CD14-positive monocyte (primary cell): ENCODE results near the gene CAMK2A. TPM values are rescaled to one million over a fixed set of nuclear protein-coding genes. Genes with fewer than 3 reads are reported as not detected.

Experiments used
- DNase-seq, 3 donors: peaks; one replicate each; pipeline ENCODE4 v3.0.0-alpha.2; 2011 to 2022
- H2AFZ ChIP-seq: 2 replicates; pipeline ENCODE4 v1.6.0; 2012; ENCODE audit warnings: mild to moderate bottlenecking, low read depth, low read length, inconsistent platforms; ENCODE audit not compliant: insufficient read depth, poor library complexity, severe bottlenecking
- H3K27ac ChIP-seq, 2 donors: 1 replicate in 1 of 2; 2 replicates in 1 of 2; pipeline ENCODE4 v1.5.1; 2012 to 2013; ENCODE audit warnings: low read length in 2 of 2, control low read depth in 1 of 2, inconsistent platforms in 1 of 2, low read depth in 1 of 2, mild to moderate bottlenecking in 1 of 2
- H3K27me3 ChIP-seq, 2 donors: one replicate each; pipeline versions ENCODE4 v1.6.0 to v1.6.1; 2011 to 2013; ENCODE audit warnings: low read length in 2 of 2; ENCODE audit not compliant: control insufficient read depth in 2 of 2, insufficient read depth in 2 of 2
- H3K36me3 ChIP-seq, 2 donors: replicated peaks in 1 of 2; 1 replicate in 1 of 2; 2 replicates in 1 of 2; pipeline versions ENCODE4 v1.5.1 to v1.6.1; 2012 to 2013; ENCODE audit warnings: low read length in 2 of 2, control low read depth in 1 of 2, inconsistent platforms in 1 of 2, mild to moderate bottlenecking in 1 of 2; ENCODE audit not compliant: insufficient read depth in 2 of 2, control insufficient read depth in 1 of 2
- H3K4me1 ChIP-seq, 2 donors: 1 replicate in 1 of 2; 2 replicates in 1 of 2; pipeline versions ENCODE4 v1.5.1 to v1.6.1; 2012 to 2013; ENCODE audit warnings: low read length in 2 of 2, control low read depth in 1 of 2, inconsistent platforms in 1 of 2, mild to moderate bottlenecking in 1 of 2, moderate library complexity in 1 of 2; ENCODE audit not compliant: insufficient read depth in 2 of 2, control insufficient read depth in 1 of 2
- H3K4me2 ChIP-seq: replicated peaks from 2 replicates; pipeline ENCODE3; 2012; ENCODE audit warnings: low read length, moderate library complexity, mild to moderate bottlenecking; ENCODE audit not compliant: poor library complexity, severe bottlenecking; ENCODE audit errors: extremely low read depth
- H3K4me3 ChIP-seq, 3 experiments: fragments of 200-600 bp in 1 of 3; sonication (generic) in 1 of 3; replicated peaks in 1 of 3; 1 replicate in 2 of 3; 2 replicates in 1 of 3; pipeline ENCODE4 v1.5.1; 2011 to 2013; ENCODE audit warnings: low read length in 3 of 3, mild to moderate bottlenecking in 3 of 3, control low read depth in 2 of 3, low read depth in 2 of 3, inconsistent platforms in 1 of 3, moderate library complexity in 1 of 3
- H3K79me2 ChIP-seq: 2 replicates; pipeline ENCODE4 v1.6.0; 2012; ENCODE audit warnings: mild to moderate bottlenecking, control low read depth, inconsistent platforms, low read length, moderate library complexity; ENCODE audit not compliant: insufficient read depth
- H3K9ac ChIP-seq: 2 replicates; pipeline ENCODE4 v1.6.0; 2017; ENCODE audit warnings: low read length, mild to moderate bottlenecking; ENCODE audit not compliant: insufficient read depth, poor library complexity, severe bottlenecking
- H3K9me3 ChIP-seq, 2 donors: replicated peaks in 1 of 2; 1 replicate in 1 of 2; 2 replicates in 1 of 2; pipeline versions ENCODE4 v1.5.1 to v1.6.1; 2012 to 2013; ENCODE audit warnings: low read length in 2 of 2, control low read depth in 1 of 2; ENCODE audit not compliant: control insufficient read depth in 1 of 2, insufficient read depth in 1 of 2
- H4K20me1 ChIP-seq: 2 replicates; pipeline ENCODE4 v1.6.0; 2012; ENCODE audit warnings: mild to moderate bottlenecking, low read length, control low read depth, moderate library complexity; ENCODE audit not compliant: insufficient read depth
- H3K27ac Mint-ChIP-seq, 7 donors: one replicate each; pipeline ENCODE4 v1.8.0; 2020; ENCODE audit warnings: mild to moderate bottlenecking in 7 of 7, mixed read lengths in 7 of 7, moderate library complexity in 6 of 7, inconsistent platforms in 2 of 7
- H3K27me3 Mint-ChIP-seq, 3 donors: one replicate each; pipeline ENCODE4 v1.8.0; 2021 to 2022; ENCODE audit warnings: low read depth in 3 of 3, mild to moderate bottlenecking in 3 of 3, mixed read lengths in 3 of 3, moderate library complexity in 3 of 3, inconsistent platforms in 1 of 3
- H3K36me3 Mint-ChIP-seq, 2 donors: one replicate each; pipeline ENCODE4 v1.8.0; 2020; ENCODE audit warnings: mixed read lengths in 2 of 2, inconsistent platforms in 1 of 2, mild to moderate bottlenecking in 1 of 2
- H3K4me1 Mint-ChIP-seq: one replicate; pipeline ENCODE4 v1.8.0; 2020; ENCODE audit warnings: mild to moderate bottlenecking, mixed read lengths
- H3K4me3 Mint-ChIP-seq, 2 donors: one replicate each; pipeline ENCODE4 v1.8.0; 2020; ENCODE audit warnings: mild to moderate bottlenecking in 2 of 2, mixed read lengths in 2 of 2, moderate library complexity in 1 of 2
- H3K9me3 Mint-ChIP-seq, 7 donors: one replicate each; pipeline ENCODE4 v1.8.0; 2020 to 2022; ENCODE audit warnings: mixed read lengths in 7 of 7, mild to moderate bottlenecking in 6 of 7, moderate library complexity in 6 of 7, inconsistent platforms in 2 of 7
- CTCF ChIP-seq: fragments of 200-600 bp; IDR thresholded peaks from one replicate; pipeline ENCODE4 v1.8.0; 2022; ENCODE audit warnings: antibody characterized with exemption, mild to moderate bottlenecking
- WGBS: methylation state at CpG from one replicate; pipeline ENCODE4 v1.1.5; 2013; ENCODE audit warnings: missing lambda C conversion rate; ENCODE audit not compliant: insufficient coverage; 5-methylcytosine and 5-hydroxymethylcytosine counted together
- intact Hi-C, 2 donors: fragments of 100-400 bp; cut with micrococcal nuclease; formaldehyde crosslinking; loops; one replicate each; pipeline versions ENCODE4 v1.15.0 to v1.15.1; 2023
- polyA plus RNA-seq, 3 donors: library from polyadenylated mRNA; depleted of rRNA in 1 of 3; unstranded in 2 of 3; stranded (reverse) in 1 of 3; fragments of 300-500 nt in 2 of 3; fragments of >200 nt in 1 of 3; fragmentation: Illumina TruSeq in 2 of 3; gene quantifications; 1 replicate in 2 of 3; 2 replicates in 1 of 3; pipeline ENCODE4 v1.2.3, GENCODE V29; 2012 to 2021

CAMK2A gene
- polyA plus RNA-seq, 3 donors, result not detected

GRCh38 chr5:150214289-150214688 is 75.3 kb downstream of the CAMK2A start:
- Histone ChIP-seq H4K20me1 (no peaks in the 10 kb centered on the region), H3K9ac (no peak overlapping the region), H3K9me3 (no peaks in the 10 kb centered on the region), H3K27me3 (peaks cover 0 to 4% of the 10 kb centered on the region in 2 donors), H3K4me3 (no peak overlapping the region), H3K4me1 (peaks cover 2 to 3% of the 10 kb centered on the region in 2 donors), H3K36me3 (no peaks in the 10 kb centered on the region), H3K27ac (no peak overlapping the region), H3K4me2 (no peak overlapping the region), H2AFZ (no peak overlapping the region), H3K79me2 (no peaks in the 10 kb centered on the region)
- H3K27me3 Mint-ChIP-seq, result peaks cover 16 to 19% (median 19%) of the 10 kb centered on the region in 3 donors
- H3K27ac Mint-ChIP-seq, result peak overlapping the region in 1 of 7 donors; percentile 15
- no peaks in the 10 kb centered on the region for H3K36me3 Mint-ChIP-seq
- H3K4me1 Mint-ChIP-seq, result peaks cover 13% of the 10 kb centered on the region
- intact Hi-C loops, result no loop called here
- H3K9me3 Mint-ChIP-seq, result peaks cover 0 to 1% (median 0%) of the 10 kb centered on the region in 7 donors
- 98% methylated on average over 7 of the region's 7 CpGs for WGBS
- TF ChIP-seq CTCF, result no peak
- DNase-seq, result no peak
- no peak overlapping the region for H3K4me3 Mint-ChIP-seq

DNA sequence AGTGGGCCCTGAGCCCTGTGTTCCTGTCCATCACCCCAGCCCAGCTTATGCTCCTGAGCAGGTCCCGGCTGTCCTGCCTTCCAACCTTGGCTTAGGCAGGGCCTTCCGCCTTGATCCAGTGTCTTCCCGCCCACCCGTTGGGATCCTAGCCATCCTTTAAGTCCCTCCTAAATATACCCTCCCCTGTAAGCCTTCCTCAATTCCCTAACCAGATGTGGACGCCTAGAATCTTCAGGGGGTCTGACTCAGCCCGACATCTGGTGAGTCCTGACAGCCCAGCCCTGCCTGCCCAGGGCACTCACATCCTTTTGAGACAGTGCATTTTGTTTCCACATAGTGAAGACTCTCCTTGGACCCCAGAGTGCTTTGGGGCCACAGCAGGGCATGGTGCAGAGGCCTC is 76.0 kb downstream of the CAMK2A start:
- H3K27ac ChIP-seq, result no peak overlapping the region
- H3K79me2 ChIP-seq, result no peaks in the 10 kb centered on the region
- no peak for TF ChIP-seq CTCF
- no peak overlapping the region for H2AFZ ChIP-seq
- no peaks in the 10 kb centered on the region for H3K36me3 ChIP-seq
- peaks cover 0 to 2% (median 0%) of the 10 kb centered on the region in 7 donors for H3K9me3 Mint-ChIP-seq
- H3K4me2 ChIP-seq, result no peak overlapping the region
- H3K4me3 ChIP-seq, result no peak overlapping the region
- no peaks in the 10 kb centered on the region for H3K9me3 ChIP-seq
- H3K4me1 Mint-ChIP-seq, result peaks cover 21% of the 10 kb centered on the region
- intact Hi-C loops, result no loop called here
- no peaks in the 10 kb centered on the region for H4K20me1 ChIP-seq
- H3K27ac Mint-ChIP-seq, result peak overlapping the region in 1 of 7 donors; percentile 74
- WGBS, result 91% methylated on average over 6 of the region's 6 CpGs
- H3K4me3 Mint-ChIP-seq, result no peak overlapping the region
- no peaks in the 10 kb centered on the region for H3K36me3 Mint-ChIP-seq
- H3K9ac ChIP-seq, result no peak overlapping the region
- peaks cover 24 to 27% (median 25%) of the 10 kb centered on the region in 3 donors for H3K27me3 Mint-ChIP-seq
- H3K4me1 ChIP-seq, result peaks cover 7 to 10% of the 10 kb centered on the region in 2 donors
- DNase-seq, result no peak
- peaks cover 0 to 11% of the 10 kb centered on the region in 2 donors for H3K27me3 ChIP-seq
